GM23338 (cell line): Measurements from ENCODE around the gene ZNF248. TPM values are rescaled to one million over a fixed set of nuclear protein-coding genes. Genes with fewer than 3 reads are reported as not detected.

Experiments
- ATAC-seq: fragments of 200-7000 bp; cut with Tn5 transposase; 3 replicates; pipeline ENCODE4 v1.9.1; 2020
- DNase-seq: peaks from one replicate; pipeline ENCODE4 v3.0.0-alpha.2; 2015; ENCODE audit warnings: low spot score
- H2AFZ ChIP-seq: fragments of 200-600 bp; sonication (generic); 2 replicates; pipeline ENCODE4 v1.8.0; 2016; ENCODE audit warnings: antibody characterized with exemption, mild to moderate bottlenecking, moderate library complexity
- H3F3A ChIP-seq: fragments of 200-600 bp; sonication (generic); replicated peaks from 2 replicates; pipeline ENCODE4 v1.8.0; 2017; ENCODE audit warnings: antibody characterized with exemption, mixed run types, low read depth
- H3K27ac ChIP-seq: fragments of 200-600 bp; sonication (generic); 2 replicates; pipeline ENCODE4 v1.6.1; 2016; ENCODE audit warnings: low read depth
- H3K27me3 ChIP-seq: fragments of 200-600 bp; sonication (generic); 2 replicates; pipeline ENCODE4 v1.8.0; 2016; ENCODE audit warnings: mild to moderate bottlenecking, mixed run types, moderate library complexity; ENCODE audit not compliant: insufficient read depth
- H3K36me3 ChIP-seq: fragments of 200-600 bp; sonication (generic); 2 replicates; pipeline ENCODE4 v1.8.0; 2016; ENCODE audit warnings: mild to moderate bottlenecking; ENCODE audit not compliant: insufficient read depth
- H3K4me1 ChIP-seq: fragments of 200-600 bp; sonication (generic); 2 replicates; pipeline ENCODE4 v1.8.0; 2016; ENCODE audit warnings: mild to moderate bottlenecking, moderate library complexity; ENCODE audit not compliant: insufficient read depth
- H3K4me2 ChIP-seq: fragments of 200-600 bp; sonication (generic); 2 replicates; pipeline ENCODE4 v1.7.1; 2017; ENCODE audit warnings: mixed run types
- H3K4me3 ChIP-seq: fragments of 200-600 bp; sonication (generic); 2 replicates; pipeline ENCODE4 v1.6.1; 2016; ENCODE audit warnings: mixed run types
- H3K79me2 ChIP-seq: fragments of 200-600 bp; sonication (generic); replicated peaks from 2 replicates; pipeline ENCODE4 v1.8.0; 2017; ENCODE audit warnings: mild to moderate bottlenecking; ENCODE audit not compliant: insufficient read depth
- H3K9me2 ChIP-seq: fragments of 200-600 bp; sonication (generic); 2 replicates; pipeline ENCODE4 v1.8.0; 2017; ENCODE audit not compliant: insufficient read depth
- H4K20me1 ChIP-seq: fragments of 200-600 bp; sonication (generic); replicated peaks from 2 replicates; pipeline ENCODE4 v1.8.0; 2017; ENCODE audit warnings: mild to moderate bottlenecking; ENCODE audit not compliant: insufficient read depth
- H3K27ac Mint-ChIP-seq: 2 replicates; pipeline ENCODE4 v1.8.0; 2020; ENCODE audit warnings: inconsistent platforms, mild to moderate bottlenecking, moderate library complexity, mixed read lengths
- H3K27me3 Mint-ChIP-seq: 3 replicates; pipeline ENCODE4 v1.8.0; 2022; ENCODE audit warnings: low read depth, mild to moderate bottlenecking, moderate library complexity, mixed read lengths, inconsistent platforms; ENCODE audit not compliant: insufficient read depth, poor library complexity
- H3K36me3 Mint-ChIP-seq: 3 replicates; pipeline ENCODE4 v1.8.0; 2021; ENCODE audit warnings: low read depth, mild to moderate bottlenecking, inconsistent platforms, moderate library complexity, mixed read lengths
- H3K4me1 Mint-ChIP-seq: 3 replicates; pipeline ENCODE4 v1.8.0; 2020; ENCODE audit warnings: mild to moderate bottlenecking, inconsistent platforms, mixed read lengths
- H3K4me3 Mint-ChIP-seq: 3 replicates; pipeline ENCODE4 v1.8.0; 2021; ENCODE audit warnings: moderate library complexity, mild to moderate bottlenecking, inconsistent platforms, mixed read lengths
- H3K9me3 Mint-ChIP-seq: 3 replicates; pipeline ENCODE4 v1.8.0; 2020; ENCODE audit warnings: moderate library complexity, mild to moderate bottlenecking, inconsistent platforms, mixed read lengths
- CREB1 ChIP-seq: fragments of 250-450 bp; sonication (Bioruptor Pico); IDR thresholded peaks from 2 replicates; pipeline ENCODE4 v1.5.0; 2020; ENCODE audit warnings: low read depth, mild to moderate bottlenecking, moderate library complexity
- CTCF ChIP-seq, 2 experiments: fragments of 200-600 bp in 1 of 2; sonication (generic) in 1 of 2; conservative IDR thresholded peaks; 2 replicates each; pipeline versions ENCODE4 v1.5.1 to v1.6.1; 2016 to 2017; ENCODE audit warnings: antibody characterized with exemption in 2 of 2, low read depth in 2 of 2, mild to moderate bottlenecking in 2 of 2, moderate library complexity in 1 of 2
- ETS1 ChIP-seq: IDR thresholded peaks from 2 replicates; pipeline ENCODE4 v1.6.1; 2016; ENCODE audit warnings: antibody characterized with exemption
- EZH2 ChIP-seq: fragments of 200-600 bp; sonication (generic); IDR thresholded peaks from one replicate; pipeline ENCODE4 v1.8.0; 2017; ENCODE audit warnings: antibody characterized with exemption, mild to moderate bottlenecking, low read depth; ENCODE audit not compliant: unreplicated experiment
- EZH2phosphoT487 ChIP-seq: fragments of 200-600 bp; sonication (generic); IDR thresholded peaks from one replicate; pipeline ENCODE4 v1.8.1; 2018; ENCODE audit warnings: antibody characterized with exemption; ENCODE audit not compliant: unreplicated experiment
- POLR2AphosphoS5 ChIP-seq: IDR thresholded peaks from 2 replicates; pipeline ENCODE4 v1.6.1; 2016; ENCODE audit warnings: antibody characterized with exemption, low read depth
- REST ChIP-seq: IDR thresholded peaks from one replicate; pipeline ENCODE4 v1.6.1; 2018; ENCODE audit warnings: antibody characterized with exemption; ENCODE audit not compliant: unreplicated experiment
- STAT1 ChIP-seq: IDR thresholded peaks from one replicate; pipeline ENCODE4 v1.6.1; 2016; ENCODE audit warnings: antibody characterized with exemption; ENCODE audit not compliant: unreplicated experiment
- ZNF114 ChIP-seq: fragments of 250-450 bp; sonication (Bioruptor Pico); IDR thresholded peaks from 2 replicates; pipeline ENCODE4 v1.5.0; 2020; ENCODE audit warnings: mild to moderate bottlenecking, moderate library complexity
- ZNF331 ChIP-seq: fragments of 250-450 bp; sonication (Bioruptor Pico); IDR thresholded peaks from 2 replicates; pipeline ENCODE4 v1.5.0; 2020; ENCODE audit warnings: low read depth, mild to moderate bottlenecking, moderate library complexity
- polyA plus RNA-seq: library from polyadenylated mRNA; unstranded; fragments of >200 nt; fragmentation: Nextera tagmentation; extraction: Ambion mirVana; gene quantifications from 2 replicates; pipeline ENCODE4 v1.2.1, GENCODE V29; 2016
- total RNA-seq: library from RNA; depleted of rRNA; stranded (reverse); fragments of >200 nt; shearing (Covaris generic); gene quantifications from 2 replicates; pipeline ENCODE4 v1.2.3, GENCODE V29; 2014

ZNF248 gene
- total and polyA plus RNA-seq, 2 experiments from 2014 or later: 2.7 to 5.3 TPM

- Histone ChIP-seq H3K36me3 (no peaks in the 10 kb centered on the region), H3K27ac (no peak overlapping the region), H3K79me2 (no peaks in the 10 kb centered on the region), H3K4me3 (no peak overlapping the region), H3K27me3 (no peaks in the 10 kb centered on the region), H3F3A (no peaks in the 10 kb centered on the region), H3K9me2 (no peaks in the 10 kb centered on the region), H3K4me1 (no peaks in the 10 kb centered on the region), H3K4me2 (no peak overlapping the region), H2AFZ (no peak overlapping the region), H4K20me1 (no peaks in the 10 kb centered on the region)
- no peaks in the 10 kb centered on the region for H3K4me1 Mint-ChIP-seq
- peaks cover 92% of the 10 kb centered on the region for H3K9me3 Mint-ChIP-seq
- no peak for DNase-seq
- H3K36me3 Mint-ChIP-seq: peaks cover 30% of the 10 kb centered on the region
- peaks cover 1% of the 10 kb centered on the region for H3K27me3 Mint-ChIP-seq
- no peak overlapping the region for H3K27ac Mint-ChIP-seq
- TF ChIP-seq ETS1 (no peak), CTCF (conservative IDR thresholded peaks at IDR 0.05; ENCODE audit: low read depth in 2 of 2) (0 out of 4 replicates have a peak, but pooled peaks of 1 of the 2 experiments have one; percentile 10)
- no peak overlapping the region for H3K4me3 Mint-ChIP-seq
- ATAC-seq: no peak
Observed at GRCh38 chr10:37754538-37755323, 102.7 kb downstream of the ZNF248 start.

- Mint-ChIP-seq H3K36me3 (peaks cover 39% of the 10 kb centered on the region), H3K9me3 (peaks cover 92% of the 10 kb centered on the region), H3K27ac (no peak overlapping the region), H3K27me3 (peaks cover 1% of the 10 kb centered on the region), H3K4me3 (no peak overlapping the region), H3K4me1 (no peaks in the 10 kb centered on the region)
- no peak overlapping the region for H3K27ac ChIP-seq
- H3K4me1 ChIP-seq: no peaks in the 10 kb centered on the region
- no peak for ATAC-seq
- H3K4me3 ChIP-seq: no peak overlapping the region
- H2AFZ ChIP-seq: no peak overlapping the region
- H3F3A ChIP-seq: no peaks in the 10 kb centered on the region
- no peak for DNase-seq
- TF ChIP-seq STAT1: no peak
- no peak for TF ChIP-seq CTCF (conservative IDR thresholded peaks at IDR 0.05; ENCODE audit: low read depth in 2 of 2)
- TF ChIP-seq ETS1: no peak
- no peak for TF ChIP-seq ZNF114 (CRISPR knock-in tag)
- TF ChIP-seq EZH2phosphoT487: no peak
- TF ChIP-seq EZH2: no peak
- no peak for TF ChIP-seq ZNF331 (CRISPR knock-in tag)
- TF ChIP-seq CREB1: no peak
- no peak for TF ChIP-seq REST
- TF ChIP-seq POLR2AphosphoS5: no peak
- no peaks in the 10 kb centered on the region for H4K20me1 ChIP-seq
- H3K4me2 ChIP-seq: no peak overlapping the region
- no peaks in the 10 kb centered on the region for H3K79me2 ChIP-seq
- H3K27me3 ChIP-seq: no peaks in the 10 kb centered on the region
- no peaks in the 10 kb centered on the region for H3K9me2 ChIP-seq
- H3K36me3 ChIP-seq: no peaks in the 10 kb centered on the region
Observed at GRCh38 chr10:37752334-37752875, 105.0 kb downstream of the ZNF248 start.
